ENCODE measurements around the gene MEIOSIN.

GRCh38 chr19:45710356-45711130, 22.7 kb upstream of the MEIOSIN start:
- TF ChIP-seq CTCF (IDR thresholded peaks at IDR 0.05) (no peak), POLR2A (IDR thresholded peaks at IDR 0.05) (no peak), EP300 (IDR thresholded peaks at IDR 0.05; ENCODE audit: low read depth) (no peak)

All from transverse colon (tissue), 3 donors.